Measurements from ENCODE around the gene SLC7A1. TPM values are rescaled to one million over a fixed set of nuclear protein-coding genes. Genes with fewer than 3 reads are reported as not detected.
"Not testable (repeated sequence)": the region's sequence is repeated elsewhere in the genome, so short reads cannot be mapped to it uniquely, and the experiment has no call there.

SLC7A1 gene
- 53.2 TPM for polyA plus RNA-seq (2013, experiment 1 of 2)
- 51.9 TPM for polyA plus RNA-seq (2013, experiment 2 of 2)

DNA sequence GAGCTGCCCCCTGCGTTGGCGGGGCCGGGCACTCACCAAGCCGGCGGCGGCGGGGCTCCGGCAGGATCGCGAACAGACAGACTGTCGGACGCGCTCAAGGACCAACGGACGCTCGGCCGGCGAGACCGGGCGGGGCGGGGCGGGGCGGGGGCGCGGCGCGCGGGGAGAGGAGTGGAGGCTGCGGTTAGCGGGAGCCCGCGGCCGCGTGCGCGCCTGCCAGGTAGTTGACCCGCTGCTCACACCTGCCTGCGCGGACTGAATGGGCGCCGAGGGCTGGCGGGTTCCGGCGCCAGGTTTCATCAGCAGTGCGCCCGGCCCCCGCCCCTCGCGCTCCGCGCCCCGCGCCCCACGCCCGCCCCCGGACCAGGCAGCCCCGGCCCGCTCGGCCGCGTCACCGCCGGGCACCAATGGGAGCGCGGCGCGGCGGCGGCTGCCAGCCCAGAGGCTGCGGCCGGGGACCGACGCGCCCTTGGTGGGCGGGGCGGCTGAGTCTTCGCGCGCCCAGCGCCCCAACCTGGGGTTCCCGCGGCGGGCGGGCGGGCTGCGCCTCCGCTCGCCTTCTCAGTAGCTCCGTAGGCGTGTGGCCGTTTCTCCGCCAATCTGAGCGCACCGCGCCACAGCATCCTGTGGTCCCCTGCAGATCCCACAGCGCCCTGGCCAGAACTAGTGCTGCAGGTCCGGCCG lies at the start of gene SLC7A1:
Gene SLC7A1, minus strand, starts transcription at position 309 of the 684 bp plus-strand sequence. CDS start 59,500 bp downstream, outside the sequence.
- H3K56ac ChIP-seq (ENCODE audit: low read length) = peak within 1 kb of the TSS; percentile 97
- peaks cover 11% of the 10 kb centered on the region for H3K79me1 ChIP-seq (ENCODE audit: low read length)
- no peak within 1 kb of the TSS for H4K5ac ChIP-seq (ENCODE audit: low read length)
- no peaks in the 10 kb centered on the region for H3K27me3 ChIP-seq (ENCODE audit: insufficient read depth, low read length, poor library complexity)
- no CpG with 5 or more reads among the region's 98 CpGs for WGBS (ENCODE audit: extremely low coverage, insufficient coverage, low lambda C conversion rate)
- no peak within 1 kb of the TSS for H2BK15ac ChIP-seq (replicated peaks; ENCODE audit: low read depth)
- peaks cover 6% of the 10 kb centered on the region for H3K4me1 ChIP-seq (ENCODE audit: control insufficient read depth, low read depth, low read length)
- peak within 1 kb of the TSS; percentile 93 for H3K4ac ChIP-seq (ENCODE audit: low read depth, low read length)
- H2BK5ac ChIP-seq (ENCODE audit: low read length) = peak within 1 kb of the TSS; percentile 65
- H3K4me3 ChIP-seq (ENCODE audit: low read length) = peak within 1 kb of the TSS; percentile 86
- peak within 1 kb of the TSS; percentile 79 for H2BK120ac ChIP-seq (ENCODE audit: low read depth, low read length)
- no peak within 1 kb of the TSS for H2AK5ac ChIP-seq (ENCODE audit: low read length)
- H3K79me2 ChIP-seq (ENCODE audit: control insufficient read depth, insufficient read depth, low read length) = peaks cover 45% of the 10 kb centered on the region
- peak within 1 kb of the TSS; percentile 94 for H3K9ac ChIP-seq (ENCODE audit: low read length)
- no peaks in the 10 kb centered on the region for H3K36me3 ChIP-seq (ENCODE audit: control insufficient read depth, insufficient read depth, low read length)
- H3K27ac ChIP-seq (ENCODE audit: low read depth, low read length) = peak within 1 kb of the TSS; percentile 70
- H3K23ac ChIP-seq (ENCODE audit: low read length) = peak within 1 kb of the TSS; percentile 92
- H3K4me2 ChIP-seq (ENCODE audit: low read length) = peak within 1 kb of the TSS; percentile 61
- peak within 1 kb of the TSS; percentile 98 for H3K18ac ChIP-seq (ENCODE audit: low read length)
- DNase-seq = peak; percentile 93
- no peak within 1 kb of the TSS for H4K8ac ChIP-seq (ENCODE audit: low read depth, low read length)

DNA sequence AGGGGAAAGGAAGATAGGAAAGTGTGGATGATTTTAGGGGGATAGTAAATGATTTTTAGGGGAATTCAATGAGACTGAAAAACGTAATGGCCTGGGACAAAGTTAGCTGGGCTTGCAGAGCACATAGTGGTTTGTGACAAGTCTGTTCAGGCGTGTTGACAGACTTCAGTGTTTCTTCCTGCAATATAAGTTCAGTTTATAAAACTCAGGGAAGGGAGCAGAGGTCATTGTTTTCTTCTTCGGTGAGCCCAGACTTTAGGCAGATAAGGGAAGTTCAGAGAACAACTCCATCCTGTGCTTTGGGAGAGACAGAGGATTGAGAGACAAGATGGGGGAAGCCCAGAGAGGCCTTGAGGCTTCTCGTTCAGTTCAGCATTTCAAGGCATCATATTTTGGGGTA lies 45.2 kb upstream of the SLC7A1 start:
- no peak for DNase-seq
- H3K36me3 ChIP-seq (ENCODE audit: control insufficient read depth, insufficient read depth, low read length) = no peaks in the 10 kb centered on the region
- no peak overlapping the region for H4K5ac ChIP-seq (ENCODE audit: low read length)
- no peak overlapping the region for H3K4me2 ChIP-seq (ENCODE audit: low read length)
- no peak overlapping the region for H3K56ac ChIP-seq (ENCODE audit: low read length)
- no peak overlapping the region for H3K4me3 ChIP-seq (ENCODE audit: low read length)
- H3K18ac ChIP-seq (ENCODE audit: low read length) = no peak overlapping the region
- H2BK5ac ChIP-seq (ENCODE audit: low read length) = no peak overlapping the region
- H3K79me1 ChIP-seq (ENCODE audit: low read length) = no peaks in the 10 kb centered on the region
- H3K79me2 ChIP-seq (ENCODE audit: control insufficient read depth, insufficient read depth, low read length) = no peaks in the 10 kb centered on the region
- H3K27ac ChIP-seq (ENCODE audit: low read depth, low read length) = no peak overlapping the region
- H2BK15ac ChIP-seq (replicated peaks; ENCODE audit: low read depth) = no peak overlapping the region
- no peak overlapping the region for H2AK5ac ChIP-seq (ENCODE audit: low read length)
- no peaks in the 10 kb centered on the region for H3K4me1 ChIP-seq (ENCODE audit: control insufficient read depth, low read depth, low read length)
- H3K23ac ChIP-seq (ENCODE audit: low read length) = no peak overlapping the region
- no peaks in the 10 kb centered on the region for H3K27me3 ChIP-seq (ENCODE audit: insufficient read depth, low read length, poor library complexity)
- H2BK120ac ChIP-seq (ENCODE audit: low read depth, low read length) = no peak overlapping the region
- WGBS (ENCODE audit: extremely low coverage, insufficient coverage, low lambda C conversion rate) = no CpG with 5 or more reads among the region's 4 CpGs
- H3K4ac ChIP-seq (ENCODE audit: low read depth, low read length) = no peak overlapping the region
- H3K9ac ChIP-seq (ENCODE audit: low read length) = no peak overlapping the region
- no peak overlapping the region for H4K8ac ChIP-seq (ENCODE audit: low read depth, low read length)

DNA sequence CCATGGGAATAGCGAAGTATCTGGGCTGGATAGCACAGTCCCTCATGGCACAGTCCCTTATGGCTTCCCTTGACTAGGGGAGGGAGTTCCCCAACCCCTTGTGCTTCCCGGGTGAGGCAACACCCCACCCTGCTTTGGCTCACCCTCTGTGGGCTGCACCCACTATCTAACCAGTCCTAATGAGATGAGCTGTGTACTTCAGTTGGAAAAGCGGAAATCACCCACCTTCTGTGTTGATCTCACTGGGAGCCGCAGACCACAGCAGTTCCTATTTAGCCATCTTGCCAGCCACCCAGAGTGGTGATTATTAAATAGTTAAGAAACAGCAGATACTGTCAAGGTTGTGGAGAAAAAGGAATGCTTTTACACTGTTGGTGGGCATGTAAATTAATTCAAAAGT lies 41.3 kb upstream of the SLC7A1 start:
- not testable (repeated sequence) for H2BK15ac ChIP-seq (replicated peaks; ENCODE audit: low read depth); H3K4me1 ChIP-seq (ENCODE audit: control insufficient read depth, low read depth, low read length); H3K79me2 ChIP-seq (ENCODE audit: control insufficient read depth, insufficient read depth, low read length); H2AK5ac ChIP-seq (ENCODE audit: low read length); H3K27me3 ChIP-seq (ENCODE audit: insufficient read depth, low read length, poor library complexity); H3K4me2 ChIP-seq (ENCODE audit: low read length); DNase-seq; H2BK5ac ChIP-seq (ENCODE audit: low read length); H3K79me1 ChIP-seq (ENCODE audit: low read length); H3K4me3 ChIP-seq (ENCODE audit: low read length); H4K5ac ChIP-seq (ENCODE audit: low read length); H3K18ac ChIP-seq (ENCODE audit: low read length); H3K4ac ChIP-seq (ENCODE audit: low read depth, low read length); H3K36me3 ChIP-seq (ENCODE audit: control insufficient read depth, insufficient read depth, low read length); H4K8ac ChIP-seq (ENCODE audit: low read depth, low read length); H3K27ac ChIP-seq (ENCODE audit: low read depth, low read length); H3K9ac ChIP-seq (ENCODE audit: low read length); H2BK120ac ChIP-seq (ENCODE audit: low read depth, low read length); H3K23ac ChIP-seq (ENCODE audit: low read length); H3K56ac ChIP-seq (ENCODE audit: low read length)
- no CpG with 5 or more reads among the region's 4 CpGs for WGBS (ENCODE audit: extremely low coverage, insufficient coverage, low lambda C conversion rate)

DNA sequence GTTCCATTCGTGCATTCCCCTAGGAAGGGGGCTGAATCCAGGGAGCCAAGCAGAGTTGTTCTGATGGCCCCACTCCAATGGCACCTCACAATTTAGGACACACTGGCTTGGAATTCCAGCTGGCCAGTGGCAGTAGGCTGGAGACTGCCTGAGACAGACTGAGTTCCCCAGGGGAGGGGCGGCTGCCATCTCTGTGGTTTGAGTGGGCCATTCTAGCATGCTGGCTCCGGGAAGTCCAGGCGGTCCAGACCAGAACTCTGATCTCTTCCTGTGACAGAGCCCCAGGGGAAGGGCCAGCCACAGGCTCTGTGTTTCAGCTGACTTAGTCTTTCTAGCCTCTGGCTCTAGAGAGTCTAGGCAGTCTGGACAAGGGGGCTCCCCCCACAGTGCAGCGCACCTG lies 29.5 kb upstream of the SLC7A1 start:
- Histone ChIP-seq H3K4me1 (ENCODE audit: control insufficient read depth, low read depth, low read length) (no peaks in the 10 kb centered on the region), H2BK120ac (ENCODE audit: low read depth, low read length) (no peak overlapping the region), H3K56ac (ENCODE audit: low read length) (no peak overlapping the region), H3K18ac (ENCODE audit: low read length) (no peak overlapping the region), H2BK15ac (replicated peaks; ENCODE audit: low read depth) (no peak overlapping the region), H3K79me1 (ENCODE audit: low read length) (no peaks in the 10 kb centered on the region), H4K8ac (ENCODE audit: low read depth, low read length) (no peak overlapping the region), H2BK5ac (ENCODE audit: low read length) (no peak overlapping the region), H3K4ac (ENCODE audit: low read depth, low read length) (no peak overlapping the region), H3K79me2 (ENCODE audit: control insufficient read depth, insufficient read depth, low read length) (no peaks in the 10 kb centered on the region), H3K36me3 (ENCODE audit: control insufficient read depth, insufficient read depth, low read length) (no peaks in the 10 kb centered on the region), H4K5ac (ENCODE audit: low read length) (no peak overlapping the region), H3K27ac (ENCODE audit: low read depth, low read length) (no peak overlapping the region), H2AK5ac (ENCODE audit: low read length) (no peak overlapping the region), H3K9ac (ENCODE audit: low read length) (no peak overlapping the region), H3K4me3 (ENCODE audit: low read length) (no peak overlapping the region), H3K4me2 (ENCODE audit: low read length) (no peak overlapping the region), H3K27me3 (ENCODE audit: insufficient read depth, low read length, poor library complexity) (no peaks in the 10 kb centered on the region), H3K23ac (ENCODE audit: low read length) (no peak overlapping the region)
- DNase-seq = no peak
- WGBS (ENCODE audit: extremely low coverage, insufficient coverage, low lambda C conversion rate) = no CpG with 5 or more reads among the region's 5 CpGs

DNA sequence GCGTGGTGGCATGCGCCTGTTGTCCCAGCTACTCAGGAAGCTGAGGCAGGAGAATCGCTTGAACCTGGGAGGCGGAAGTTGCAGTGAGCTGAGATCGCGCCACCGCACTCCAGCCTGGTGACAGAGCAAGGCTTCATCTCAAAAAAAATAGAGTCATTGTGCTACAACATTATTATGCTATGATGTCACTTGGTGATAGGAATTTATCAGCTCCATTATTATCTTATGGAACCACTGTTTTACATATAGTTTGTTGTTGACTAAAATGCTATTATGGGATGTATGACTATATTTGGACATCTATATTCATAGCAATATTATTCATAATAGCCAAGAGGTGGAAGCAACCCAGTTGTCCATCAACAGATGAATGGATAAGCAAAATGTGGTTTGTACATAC lies 26.4 kb upstream of the SLC7A1 start:
- H3K18ac ChIP-seq (ENCODE audit: low read length) = no peak overlapping the region
- H3K4me1 ChIP-seq (ENCODE audit: control insufficient read depth, low read depth, low read length) = no peaks in the 10 kb centered on the region
- DNase-seq = no peak
- H3K79me2 ChIP-seq (ENCODE audit: control insufficient read depth, insufficient read depth, low read length) = no peaks in the 10 kb centered on the region
- H4K8ac ChIP-seq (ENCODE audit: low read depth, low read length) = no peak overlapping the region
- no CpG with 5 or more reads among the region's 7 CpGs for WGBS (ENCODE audit: extremely low coverage, insufficient coverage, low lambda C conversion rate)
- H3K4me3 ChIP-seq (ENCODE audit: low read length) = no peak overlapping the region
- no peak overlapping the region for H3K27ac ChIP-seq (ENCODE audit: low read depth, low read length)
- H3K4me2 ChIP-seq (ENCODE audit: low read length) = no peak overlapping the region
- no peak overlapping the region for H3K9ac ChIP-seq (ENCODE audit: low read length)
- H2BK5ac ChIP-seq (ENCODE audit: low read length) = no peak overlapping the region
- no peak overlapping the region for H3K56ac ChIP-seq (ENCODE audit: low read length)
- H3K79me1 ChIP-seq (ENCODE audit: low read length) = no peaks in the 10 kb centered on the region
- H4K5ac ChIP-seq (ENCODE audit: low read length) = no peak overlapping the region
- H2BK15ac ChIP-seq (replicated peaks; ENCODE audit: low read depth) = no peak overlapping the region
- H2BK120ac ChIP-seq (ENCODE audit: low read depth, low read length) = no peak overlapping the region
- H3K36me3 ChIP-seq (ENCODE audit: control insufficient read depth, insufficient read depth, low read length) = no peaks in the 10 kb centered on the region
- H3K4ac ChIP-seq (ENCODE audit: low read depth, low read length) = no peak overlapping the region
- H3K23ac ChIP-seq (ENCODE audit: low read length) = no peak overlapping the region
- H3K27me3 ChIP-seq (ENCODE audit: insufficient read depth, low read length, poor library complexity) = no peaks in the 10 kb centered on the region
- no peak overlapping the region for H2AK5ac ChIP-seq (ENCODE audit: low read length)
